ENCODE results near the gene PHF12. TPM values are rescaled to one million over a fixed set of nuclear protein-coding genes. Genes with fewer than 3 reads are reported as not detected.

PHF12 gene
- total and polyA plus RNA-seq, 10 of the 15 experiments (the other 5 are each of a cell fraction or from before 2014, with no cell fraction given) = 1.3 to 43.9 (median 19.2) TPM

- no peak for TF ChIP-seq USF2 (IDR thresholded peaks at IDR 0.05; ENCODE audit: borderline replicate concordance, low read depth, low read length)
- TF ChIP-seq IRF4 (IDR thresholded peaks at IDR 0.05; ENCODE audit: low read depth, low read length) = no peak
- no peak for TF ChIP-seq TCF12 (IDR thresholded peaks at IDR 0.05; ENCODE audit: low read depth, low read length)
- TF ChIP-seq ZNF24 (IDR thresholded peaks at IDR 0.05) = peak; percentile 93
- no peak for TF ChIP-seq IRF5 (IDR thresholded peaks at IDR 0.05; ENCODE audit: borderline replicate concordance)
- no peak for TF ChIP-seq E2F4 (IDR thresholded peaks at IDR 0.05; ENCODE audit: low read depth, low read length)
- no peak for TF ChIP-seq MYC (IDR thresholded peaks at IDR 0.05; ENCODE audit: insufficient read depth, insufficient read length, insufficient replicate concordance, low read length, severe bottlenecking)
- no peak for TF ChIP-seq SP1 (IDR thresholded peaks at IDR 0.05; ENCODE audit: low read depth, low read length)
- no peak for TF ChIP-seq SIN3A (IDR thresholded peaks at IDR 0.05; ENCODE audit: low read depth, low read length)
- TF ChIP-seq CHD1 (IDR thresholded peaks at IDR 0.05; ENCODE audit: low read depth, low read length) = no peak
- TF ChIP-seq EZH2 (IDR thresholded peaks at IDR 0.05; ENCODE audit: borderline replicate concordance, control insufficient read depth, low read depth, low read length) = no peak
- no peak for TF ChIP-seq ZBTB40 (IDR thresholded peaks at IDR 0.05; ENCODE audit: borderline replicate concordance)
Observed at GRCh38 chr17:28946239-28946638, 5.1 kb downstream of the PHF12 start (continued).

Measured in GM12878 (cell line).